ENCODE data around the gene NCOA1.
"Not testable (repeated sequence)": the region's sequence is repeated elsewhere in the genome, so short reads cannot be mapped to it uniquely, and the experiment has no call there.

The NCOA1 gene

GRCh38 chr2:24546669-24547068 is 55.6 kb downstream of the NCOA1 start:
- no peak overlapping the region for H3K4me3 ChIP-seq (ENCODE audit: low read depth, low read length)
- no peak for TF ChIP-seq CTCF (IDR thresholded peaks at IDR 0.05; ENCODE audit: low read depth, low read length, missing control alignments)
- no peak for DNase-seq (ENCODE audit: low read depth)

DNA sequence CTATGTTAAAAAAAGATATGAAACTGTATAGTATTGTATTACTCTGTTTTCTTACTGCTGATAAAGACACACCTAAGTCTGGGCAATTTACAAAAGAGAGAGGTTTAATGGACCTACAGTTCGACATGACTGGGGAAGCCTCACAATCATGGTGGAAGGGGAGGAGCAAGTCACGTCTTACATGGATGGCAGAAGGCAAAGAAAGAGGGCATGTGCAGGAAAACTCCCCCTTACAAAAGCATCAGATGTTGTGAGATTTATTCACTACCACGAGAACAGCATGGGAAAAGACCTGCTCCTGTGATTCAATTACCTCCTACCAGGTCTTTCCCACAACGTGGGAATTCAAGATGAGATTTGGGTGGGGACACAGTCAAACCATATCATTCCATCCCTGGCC is 57.0 kb downstream of the NCOA1 start:
- no peak for TF ChIP-seq CTCF (IDR thresholded peaks at IDR 0.05; ENCODE audit: low read depth, low read length, missing control alignments)
- DNase-seq (ENCODE audit: low read depth): no peak
- H3K4me3 ChIP-seq (ENCODE audit: low read depth, low read length): no peak overlapping the region

- not testable (repeated sequence) for H3K4me3 ChIP-seq (ENCODE audit: low read depth, low read length); DNase-seq (ENCODE audit: low read depth)
Measured at GRCh38 chr2:24550301-24550700, 59.2 kb downstream of the NCOA1 start.

GRCh38 chr2:24551016-24551415 is 60.0 kb downstream of the NCOA1 start:
- TF ChIP-seq CTCF (IDR thresholded peaks at IDR 0.05; ENCODE audit: low read depth, low read length, missing control alignments): no peak
- H3K4me3 ChIP-seq (ENCODE audit: low read depth, low read length): no peak overlapping the region
- DNase-seq (ENCODE audit: low read depth): no peak

- no peak for DNase-seq (ENCODE audit: low read depth)
- TF ChIP-seq CTCF (IDR thresholded peaks at IDR 0.05; ENCODE audit: low read depth, low read length, missing control alignments): no peak
- no peak overlapping the region for H3K4me3 ChIP-seq (ENCODE audit: low read depth, low read length)
Measured at GRCh38 chr2:24552836-24553235, 61.8 kb downstream of the NCOA1 start.

DNA sequence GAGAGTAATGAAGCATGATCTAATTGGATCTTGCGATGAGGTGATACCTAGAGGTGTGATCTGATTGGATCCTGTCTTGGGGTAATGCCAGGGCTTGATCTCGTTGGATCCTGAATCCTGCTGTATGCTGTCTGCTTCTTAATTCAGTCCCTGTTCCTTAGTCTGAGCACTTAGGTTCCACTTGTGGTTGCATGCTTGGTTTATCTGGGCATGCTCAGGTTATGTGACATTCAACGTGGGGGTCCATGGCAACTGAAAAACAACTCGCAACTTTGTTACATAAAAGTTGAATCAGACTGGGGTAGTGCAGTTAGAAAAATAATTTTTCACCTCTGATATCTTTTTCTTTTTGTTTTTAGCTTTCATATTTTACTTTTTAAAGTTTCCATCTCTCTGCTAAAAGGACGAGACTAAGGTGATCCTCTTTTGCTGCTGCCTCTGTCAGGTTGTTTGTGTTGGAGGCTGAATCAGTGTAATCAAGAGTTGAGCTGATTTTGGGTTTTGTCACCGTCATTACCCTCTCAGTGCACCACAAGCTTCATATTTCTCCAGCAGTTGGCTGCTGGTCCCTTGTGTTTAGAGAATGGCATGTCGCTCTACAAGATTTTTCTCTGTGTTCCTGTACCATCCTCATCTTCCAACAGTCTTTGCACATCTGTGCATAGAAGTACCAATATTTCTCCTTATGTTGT is 67.9 kb downstream of the NCOA1 start:
- no peak overlapping the region for H3K4me3 ChIP-seq (ENCODE audit: low read depth, low read length)
- no peak for TF ChIP-seq CTCF (IDR thresholded peaks at IDR 0.05; ENCODE audit: low read depth, low read length, missing control alignments)
- no peak for DNase-seq (ENCODE audit: low read depth)

DNA sequence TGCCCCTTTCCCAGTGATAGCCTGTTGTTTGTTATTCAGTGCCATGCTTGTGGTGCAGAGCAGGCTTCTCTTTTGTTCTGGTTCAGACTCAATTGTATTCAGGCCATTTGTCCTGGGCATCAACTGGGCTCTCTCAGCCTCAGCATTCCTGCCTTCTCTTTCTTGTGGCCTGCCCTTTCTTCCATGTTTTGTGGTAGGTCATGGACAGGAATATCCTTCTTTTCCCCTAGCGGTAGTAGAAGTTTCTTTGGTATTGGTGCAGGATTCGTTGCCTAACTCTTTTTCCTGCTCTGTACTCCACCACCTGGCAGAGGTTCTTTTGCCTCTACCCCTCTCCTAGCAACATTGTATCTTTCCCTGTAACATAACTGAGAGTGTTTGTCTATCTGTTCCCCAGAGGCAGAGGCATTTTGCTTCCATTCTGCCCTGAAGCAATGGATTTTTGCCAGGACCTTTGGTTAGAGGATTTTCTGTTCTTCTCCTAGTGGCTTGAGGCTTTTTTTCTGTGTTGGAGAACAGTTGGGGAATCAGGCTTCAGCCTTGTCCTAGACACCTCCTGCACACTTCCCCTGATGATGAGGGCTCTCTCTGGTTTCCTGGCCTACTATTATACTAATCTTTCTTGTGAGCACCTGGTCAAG is 68.5 kb downstream of the NCOA1 start:
- DNase-seq (ENCODE audit: low read depth): no peak
- TF ChIP-seq CTCF (IDR thresholded peaks at IDR 0.05; ENCODE audit: low read depth, low read length, missing control alignments): no peak
- no peak overlapping the region for H3K4me3 ChIP-seq (ENCODE audit: low read depth, low read length)
